ENCODE measurements around the gene RBBP8NL. TPM values are rescaled to one million over a fixed set of nuclear protein-coding genes. Genes with fewer than 3 reads are reported as not detected.

Gene RBBP8NL
- total and polyA plus RNA-seq, 9 of the 15 experiments (the other 6 are each of a cell fraction or from before 2014, with no cell fraction given), result not detected

GRCh38 chr20:62369815-62370114, 57.6 kb downstream of the RBBP8NL start:
- H3K4me3 ChIP-seq, result no peak overlapping the region
- H2AFZ ChIP-seq (ENCODE audit: low read depth, low read length), result no peak overlapping the region
- no peak for ATAC-seq
- H3K27me3 ChIP-seq (ENCODE audit: control insufficient read depth in 2 of 2, insufficient read depth in 2 of 2, low read length in 2 of 2), result no peaks in the 10 kb centered on the region
- peak overlapping the region in 1 of 2 experiments; percentile 82; a peak in 2 of 4 replicates for H3K9ac ChIP-seq (ENCODE audit: insufficient read depth in 1 of 2, low read depth in 2 of 2, low read length in 2 of 2)
- H4K20me1 ChIP-seq (replicated peaks; ENCODE audit: control insufficient read depth, insufficient read depth, low read length), result 0 out of 2 replicates have a peak, but pooled peaks cover 2% of the 10 kb centered on the region
- no peaks in the 10 kb centered on the region for H3K9me3 ChIP-seq (replicated peaks; ENCODE audit: control insufficient read depth, insufficient read depth, low read depth, low read length)
- no peaks in the 10 kb centered on the region for H3K9me1 ChIP-seq (ENCODE audit: control insufficient read depth, insufficient read depth, low read length)
- peaks cover 2% of the 10 kb centered on the region; the same call in 1 of the 3 replicates for H3K36me3 ChIP-seq (ENCODE audit: control insufficient read depth, insufficient read depth, low read length)
- BruUV-seq (replicated peaks), result no TSS peak
- in situ Hi-C loops (cut with MboI), result loop anchor here (5.0 to 10.0 kb wide), 2 partner anchors 62 to 375 kb away; no protein-coding TSS in a partner anchor
- H3K27ac ChIP-seq (ENCODE audit: extremely low read depth, low read depth, low read length), result no peak overlapping the region
- 25% methylated on average over 4 of the region's 4 CpGs for WGBS (ENCODE audit: insufficient coverage, low coverage, missing lambda C conversion rate)
- peaks cover 23% of the 10 kb centered on the region for H3K79me2 ChIP-seq (ENCODE audit: control insufficient read depth, insufficient read depth, low read length)
- 0 out of 2 replicates have a peak overlapping the region, but pooled peaks have one; percentile 5 for H3K4me2 ChIP-seq (ENCODE audit: insufficient read depth, low read length)
- no peak for FAIRE-seq
- intact Hi-C loops (cut with micrococcal nuclease), result loop anchor here (5.0 kb wide), 1 partner anchor 67 kb away; the partner anchor contains the start of gene ADRM1
- no peak for DNase-seq (ENCODE audit: extremely low read depth in 1 of 4, low spot score in 3 of 4)
- peaks cover 44 to 91% of the 10 kb centered on the region in 2 experiments for H3K4me1 ChIP-seq (replicated peaks in 1 of 2; ENCODE audit: control insufficient read depth in 2 of 2, insufficient read depth in 2 of 2, low read length in 2 of 2)
- POLR2A ChIA-PET, result interaction anchor here (0.8 kb wide), 1 partner anchor 17 kb away, joined by 3 read pairs; the partner anchor contains the start of gene RPS21
- peak; percentile 35; the same call in 1 of the 2 replicates for TF ChIP-seq ZFX (CRISPR knock-in tag; IDR thresholded peaks at IDR 0.05)
- TF ChIP-seq RBM15 (IDR thresholded peaks at IDR 0.05; ENCODE audit: insufficient read depth, low read length), result no peak
- peak; percentile 53; the same call in 1 of the 2 replicates for TF ChIP-seq ZNF511 (CRISPR knock-in tag; IDR thresholded peaks at IDR 0.05)
- no peak for TF ChIP-seq CREB3 (tag; conservative IDR thresholded peaks at IDR 0.05; ENCODE audit: low read depth)
- CTCF ChIA-PET (ENCODE audit: low intra/inter-chr PET ratio), result no interaction called here

All from K562 (cell line).